ENCODE measurements around the gene MCTP2.

MCTP2 gene

GRCh38 chr15:94478763-94479162 lies 247.4 kb downstream of the MCTP2 start:
- TF ChIP-seq YY1 (IDR thresholded peaks at IDR 0.05; ENCODE audit: low read depth) = no peak
- TF ChIP-seq EP300 (IDR thresholded peaks at IDR 0.05; ENCODE audit: borderline replicate concordance) = no peak
- no peak for TF ChIP-seq NFIC (IDR thresholded peaks at IDR 0.05)
- no peak for TF ChIP-seq MAX (IDR thresholded peaks at IDR 0.05)
- no peak for TF ChIP-seq TCF12 (IDR thresholded peaks at IDR 0.05; ENCODE audit: low read depth)
- no peak for TF ChIP-seq TEAD4 (IDR thresholded peaks at IDR 0.05)
- no peak for TF ChIP-seq ZBTB7A (IDR thresholded peaks at IDR 0.05; ENCODE audit: low read depth)
- TF ChIP-seq CREB1 (IDR thresholded peaks at IDR 0.05; ENCODE audit: low read depth) = no peak
- no peak for TF ChIP-seq CEBPB (IDR thresholded peaks at IDR 0.05)
- TF ChIP-seq REST (IDR thresholded peaks at IDR 0.05; ENCODE audit: low read depth) = no peak
- TF ChIP-seq EGR1 (IDR thresholded peaks at IDR 0.05) = no peak
- TF ChIP-seq TAF1 (IDR thresholded peaks at IDR 0.05; ENCODE audit: low read depth) = no peak
- no peak for TF ChIP-seq RAD21 (IDR thresholded peaks at IDR 0.05; ENCODE audit: low read depth)
- TF ChIP-seq FOXM1 (IDR thresholded peaks at IDR 0.05; ENCODE audit: borderline replicate concordance, low read depth) = no peak
- TF ChIP-seq USF1 (IDR thresholded peaks at IDR 0.05) = no peak

- TF ChIP-seq TAF1 (IDR thresholded peaks at IDR 0.05; ENCODE audit: low read depth) (no peak), REST (IDR thresholded peaks at IDR 0.05; ENCODE audit: low read depth) (no peak), EP300 (IDR thresholded peaks at IDR 0.05; ENCODE audit: borderline replicate concordance) (no peak), RAD21 (IDR thresholded peaks at IDR 0.05; ENCODE audit: low read depth) (no peak), USF1 (IDR thresholded peaks at IDR 0.05) (no peak), TEAD4 (IDR thresholded peaks at IDR 0.05) (no peak), ZBTB7A (IDR thresholded peaks at IDR 0.05; ENCODE audit: low read depth) (no peak), MAX (IDR thresholded peaks at IDR 0.05) (no peak), TCF12 (IDR thresholded peaks at IDR 0.05; ENCODE audit: low read depth) (no peak)
Measured at GRCh38 chr15:94480289-94480834, 249.0 kb downstream of the MCTP2 start.

GRCh38 chr15:94485148-94485719 lies 253.9 kb downstream of the MCTP2 start:
- no peak for TF ChIP-seq RAD21 (IDR thresholded peaks at IDR 0.05; ENCODE audit: low read depth)
- TF ChIP-seq CREB1 (IDR thresholded peaks at IDR 0.05; ENCODE audit: low read depth) = no peak

- no peak for TF ChIP-seq MAX (IDR thresholded peaks at IDR 0.05)
- no peak for TF ChIP-seq TAF1 (IDR thresholded peaks at IDR 0.05; ENCODE audit: low read depth)
- no peak for TF ChIP-seq CREB1 (IDR thresholded peaks at IDR 0.05; ENCODE audit: low read depth)
- no peak for TF ChIP-seq USF1 (IDR thresholded peaks at IDR 0.05)
- no peak for TF ChIP-seq REST (IDR thresholded peaks at IDR 0.05; ENCODE audit: low read depth)
- TF ChIP-seq YY1 (IDR thresholded peaks at IDR 0.05; ENCODE audit: low read depth) = no peak
- TF ChIP-seq TEAD4 (IDR thresholded peaks at IDR 0.05) = no peak
- no peak for TF ChIP-seq EGR1 (IDR thresholded peaks at IDR 0.05)
- no peak for TF ChIP-seq NFIC (IDR thresholded peaks at IDR 0.05)
- no peak for TF ChIP-seq CEBPB (IDR thresholded peaks at IDR 0.05)
- no peak for TF ChIP-seq EP300 (IDR thresholded peaks at IDR 0.05; ENCODE audit: borderline replicate concordance)
- TF ChIP-seq RAD21 (IDR thresholded peaks at IDR 0.05; ENCODE audit: low read depth) = no peak
- TF ChIP-seq FOXM1 (IDR thresholded peaks at IDR 0.05; ENCODE audit: borderline replicate concordance, low read depth) = no peak
- no peak for TF ChIP-seq ZBTB7A (IDR thresholded peaks at IDR 0.05; ENCODE audit: low read depth)
- TF ChIP-seq TCF12 (IDR thresholded peaks at IDR 0.05; ENCODE audit: low read depth) = no peak
Measured at GRCh38 chr15:94487635-94488034, 256.3 kb downstream of the MCTP2 start.
